Tibial nerve (tissue), 4 donors: ENCODE results near the gene VTI1A. TPM values are rescaled to one million over a fixed set of nuclear protein-coding genes. Genes with fewer than 3 reads are reported as not detected.

Experiments
- DNase-seq, 2 donors: peaks; one replicate each; pipeline ENCODE4 v3.0.0-alpha.2; 2019; ENCODE audit warnings: low spot score in 2 of 2
- H3K27ac ChIP-seq, 4 donors: fragments of 200-600 bp; sonication (generic) in 3 of 4; one replicate each; pipeline ENCODE4 v1.5.1; 2017 to 2019; ENCODE audit warnings: mild to moderate bottlenecking in 1 of 4
- H3K27me3 ChIP-seq, 2 donors: fragments of 200-600 bp; sonication (generic) in 1 of 2; one replicate each; pipeline versions ENCODE4 v1.5.1 to v1.6.0; 2017 to 2019
- H3K36me3 ChIP-seq, 3 donors: fragments of 200-600 bp; sonication (generic); one replicate each; pipeline ENCODE4 v1.5.1; 2018 to 2019
- H3K4me1 ChIP-seq, 4 donors: fragments of 200-600 bp; sonication (generic) in 3 of 4; one replicate each; pipeline ENCODE4 v1.5.1; 2017 to 2019
- H3K4me3 ChIP-seq, 4 donors: fragments of 200-600 bp; sonication (generic) in 3 of 4; one replicate each; pipeline ENCODE4 v1.5.1; 2017 to 2019; ENCODE audit warnings: mild to moderate bottlenecking in 1 of 4, moderate library complexity in 1 of 4
- H3K9me3 ChIP-seq, 4 donors: fragments of 200-600 bp; sonication (generic) in 3 of 4; one replicate each; pipeline ENCODE4 v1.5.1; 2017 to 2019
- EP300 ChIP-seq, 2 donors: sonication (generic); formaldehyde crosslinking; IDR thresholded peaks; one replicate each; pipeline ENCODE4 v1.6.1; 2017; ENCODE audit warnings: antibody characterized with exemption in 2 of 2, mild to moderate bottlenecking in 1 of 2
- POLR2A ChIP-seq, 2 donors: fragments of 450-650 bp; IDR thresholded peaks; one replicate each; pipeline ENCODE4 v1.6.1; 2017; ENCODE audit warnings: antibody characterized with exemption in 2 of 2, mild to moderate bottlenecking in 2 of 2, moderate library complexity in 2 of 2
- WGBS, 2 donors: methylation state at CpG; one replicate each; pipeline ENCODE4 v1.1.5; 2018; 5-methylcytosine and 5-hydroxymethylcytosine counted together
- total RNA-seq, 4 donors: library from RNA; depleted of rRNA; stranded (reverse); fragments of >200 nt; gene quantifications; one replicate each; pipeline ENCODE4 v1.1.0, GENCODE V29; 2016
- TF ChIP-seq, protein P1 (sequence below), 5 experiments: fragments of 200-600 bp in 3 of 5; fragments of 450-650 bp in 2 of 5; sonication (generic) in 3 of 5; IDR thresholded peaks; one replicate each; pipeline ENCODE4 v1.5.1; 2016 to 2019; ENCODE audit warnings: antibody characterized with exemption in 5 of 5, mild to moderate bottlenecking in 3 of 5, moderate library complexity in 2 of 5

VTI1A gene
- total RNA-seq, 4 donors from 2014 or later: 96.5 to 253 (median 127) TPM

DNA sequence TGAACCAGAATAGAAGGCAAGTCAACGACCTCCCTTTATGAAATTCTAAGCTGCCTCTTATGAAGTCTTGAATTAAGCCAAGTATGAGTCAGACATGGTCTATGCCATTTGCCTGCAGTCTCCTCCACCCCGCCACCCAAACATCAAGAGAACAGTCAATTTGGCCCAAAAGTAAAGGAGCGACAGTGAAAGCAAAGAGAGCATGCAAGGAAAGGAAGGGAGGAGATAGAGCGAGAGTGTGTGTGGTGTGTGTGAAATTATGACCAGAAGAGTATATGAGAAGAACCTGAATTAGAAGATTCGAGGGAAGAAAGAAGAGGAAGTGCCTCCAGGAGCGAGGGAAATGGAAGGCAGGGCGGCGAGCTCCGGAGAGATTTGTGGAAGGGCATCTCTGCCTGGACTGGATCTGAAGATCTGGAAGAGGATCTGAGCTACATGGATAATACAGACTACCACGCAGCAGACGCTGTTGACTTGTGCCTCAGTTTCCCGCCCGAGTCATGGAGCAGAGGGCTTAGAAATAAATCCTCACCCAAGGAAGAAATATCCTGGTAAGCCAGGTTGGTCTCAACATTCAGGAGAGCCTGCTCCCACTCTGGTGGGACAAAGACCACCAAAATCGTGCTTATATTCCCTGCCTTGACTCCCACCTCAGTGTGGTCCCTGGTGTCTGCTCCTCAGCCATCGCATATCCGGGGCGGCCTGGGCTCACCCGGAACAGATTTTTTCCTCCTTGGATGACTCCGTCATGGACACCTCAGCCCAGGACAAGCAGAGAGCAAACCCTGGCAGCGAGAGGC lies 760 bp upstream of the VTI1A start:
- DNase-seq: peak in 1 of 2 donors; percentile 5
- peak overlapping the region; percentile 73 to 95 (median 82) for H3K4me3 ChIP-seq
- no peak for TF ChIP-seq POLR2A (IDR thresholded peaks at IDR 0.05)
- no peak for TF ChIP-seq EP300 (IDR thresholded peaks at IDR 0.05)
- TF ChIP-seq, protein P1, sequence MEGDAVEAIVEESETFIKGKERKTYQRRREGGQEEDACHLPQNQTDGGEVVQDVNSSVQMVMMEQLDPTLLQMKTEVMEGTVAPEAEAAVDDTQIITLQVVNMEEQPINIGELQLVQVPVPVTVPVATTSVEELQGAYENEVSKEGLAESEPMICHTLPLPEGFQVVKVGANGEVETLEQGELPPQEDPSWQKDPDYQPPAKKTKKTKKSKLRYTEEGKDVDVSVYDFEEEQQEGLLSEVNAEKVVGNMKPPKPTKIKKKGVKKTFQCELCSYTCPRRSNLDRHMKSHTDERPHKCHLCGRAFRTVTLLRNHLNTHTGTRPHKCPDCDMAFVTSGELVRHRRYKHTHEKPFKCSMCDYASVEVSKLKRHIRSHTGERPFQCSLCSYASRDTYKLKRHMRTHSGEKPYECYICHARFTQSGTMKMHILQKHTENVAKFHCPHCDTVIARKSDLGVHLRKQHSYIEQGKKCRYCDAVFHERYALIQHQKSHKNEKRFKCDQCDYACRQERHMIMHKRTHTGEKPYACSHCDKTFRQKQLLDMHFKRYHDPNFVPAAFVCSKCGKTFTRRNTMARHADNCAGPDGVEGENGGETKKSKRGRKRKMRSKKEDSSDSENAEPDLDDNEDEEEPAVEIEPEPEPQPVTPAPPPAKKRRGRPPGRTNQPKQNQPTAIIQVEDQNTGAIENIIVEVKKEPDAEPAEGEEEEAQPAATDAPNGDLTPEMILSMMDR (IDR thresholded peaks at IDR 0.05): no peak
- peaks cover 0 to 43% (median 0%) of the 10 kb centered on the region in 3 donors for H3K36me3 ChIP-seq
- peak overlapping the region; percentile 79 to 95 (median 90) for H3K27ac ChIP-seq
- 5 to 6% methylated on average over 16 to 20 of the region's 20 CpGs for WGBS, 2 donors
- H3K27me3 ChIP-seq: no peaks in the 10 kb centered on the region
- H3K4me1 ChIP-seq: peaks cover 0 to 54% (median 13%) of the 10 kb centered on the region in 4 donors
- H3K9me3 ChIP-seq: no peaks in the 10 kb centered on the region

- no peaks in the 10 kb centered on the region for H3K9me3 ChIP-seq
- DNase-seq: no peak
- WGBS, 2 donors: 3 to 4% methylated on average over 10 of the region's 10 CpGs
- TF ChIP-seq EP300 (IDR thresholded peaks at IDR 0.05): no peak
- TF ChIP-seq, protein P1 (IDR thresholded peaks at IDR 0.05): no peak
- TF ChIP-seq POLR2A (IDR thresholded peaks at IDR 0.05): no peak
- peaks cover 0 to 30% (median 0%) of the 10 kb centered on the region in 3 donors for H3K36me3 ChIP-seq
- no peaks in the 10 kb centered on the region for H3K27me3 ChIP-seq
- H3K4me3 ChIP-seq: peak overlapping the region; percentile 73 to 95 (median 82)
- peaks cover 0 to 54% (median 13%) of the 10 kb centered on the region in 4 donors for H3K4me1 ChIP-seq
- H3K27ac ChIP-seq: peak overlapping the region in 3 of 4 donors; percentile 79 to 92 (median 89)
Observed at GRCh38 chr10:112447620-112447928, 559 bp downstream of the VTI1A start.

- H3K4me1 ChIP-seq: peaks cover 0 to 47% (median 13%) of the 10 kb centered on the region in 4 donors
- H3K36me3 ChIP-seq: peaks cover 0 to 17% (median 0%) of the 10 kb centered on the region in 3 donors
- no peak overlapping the region for H3K27ac ChIP-seq
- H3K27me3 ChIP-seq: no peaks in the 10 kb centered on the region
- TF ChIP-seq POLR2A (IDR thresholded peaks at IDR 0.05) (no peak), EP300 (IDR thresholded peaks at IDR 0.05) (no peak)
- TF ChIP-seq, protein P1 (IDR thresholded peaks at IDR 0.05): no peak
- no peaks in the 10 kb centered on the region for H3K9me3 ChIP-seq
- H3K4me3 ChIP-seq: no peak overlapping the region
- 68 to 71% methylated on average over 4 of the region's 4 CpGs for WGBS, 2 donors
- DNase-seq: no peak
Observed at GRCh38 chr10:112448888-112449287, 1.9 kb downstream of the VTI1A start.

GRCh38 chr10:112454910-112455779 lies 8.1 kb downstream of the VTI1A start:
- H3K4me3 ChIP-seq: no peak overlapping the region
- no peaks in the 10 kb centered on the region for H3K27me3 ChIP-seq
- DNase-seq: no peak
- no peaks in the 10 kb centered on the region for H3K9me3 ChIP-seq
- H3K27ac ChIP-seq: no peak overlapping the region
- 80 to 89% methylated on average over 2 to 3 of the region's 3 CpGs for WGBS, 2 donors
- TF ChIP-seq, protein P1 (IDR thresholded peaks at IDR 0.05): no peak
- TF ChIP-seq POLR2A (IDR thresholded peaks at IDR 0.05): no peak
- TF ChIP-seq EP300 (IDR thresholded peaks at IDR 0.05): no peak
- peaks cover 0 to 3% (median 0%) of the 10 kb centered on the region in 3 donors for H3K36me3 ChIP-seq
- H3K4me1 ChIP-seq: no peaks in the 10 kb centered on the region
